RPMI7951 (cell line): Measurements from ENCODE around the gene PXYLP1. TPM values are rescaled to one million over a fixed set of nuclear protein-coding genes. Genes with fewer than 3 reads are reported as not detected.
A peak's percentile ranks its signal among the peaks of the same experiment; 100 is the strongest.

ENCODE experiments used
- DNase-seq: peaks from one replicate; pipeline ENCODE4 v3.0.0-alpha.2; 2012; ENCODE audit warnings: low read depth
- total RNA-seq: library from RNA; depleted of rRNA; stranded (reverse); fragments of >200 nt; shearing (Covaris generic); gene quantifications from 2 replicates; pipeline ENCODE4 v1.2.3, GENCODE V29; 2014

The PXYLP1 gene
- total RNA-seq, 1 experiment from 2014 or later: 18.7 TPM

DNA sequence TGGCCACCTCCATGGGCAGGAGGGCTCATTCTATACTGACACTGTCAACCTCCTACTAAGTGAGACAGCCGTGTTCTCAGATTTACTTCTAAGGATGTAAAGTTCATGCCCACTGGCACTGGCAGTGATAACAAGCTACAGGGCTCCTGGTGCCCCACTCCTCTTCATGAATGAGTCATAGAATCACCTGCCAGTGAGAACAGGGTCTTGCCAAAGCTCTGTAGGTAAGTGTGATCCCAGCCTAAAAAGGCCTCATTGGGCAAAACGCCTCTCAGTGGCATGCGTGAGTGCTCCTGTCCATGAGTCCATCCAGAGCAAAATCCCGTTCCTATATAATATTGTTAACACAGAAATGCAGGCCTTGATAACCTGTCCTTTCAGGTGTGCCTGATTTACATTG, 17.4 kb downstream of the PXYLP1 start:
- DNase-seq: no peak

DNA sequence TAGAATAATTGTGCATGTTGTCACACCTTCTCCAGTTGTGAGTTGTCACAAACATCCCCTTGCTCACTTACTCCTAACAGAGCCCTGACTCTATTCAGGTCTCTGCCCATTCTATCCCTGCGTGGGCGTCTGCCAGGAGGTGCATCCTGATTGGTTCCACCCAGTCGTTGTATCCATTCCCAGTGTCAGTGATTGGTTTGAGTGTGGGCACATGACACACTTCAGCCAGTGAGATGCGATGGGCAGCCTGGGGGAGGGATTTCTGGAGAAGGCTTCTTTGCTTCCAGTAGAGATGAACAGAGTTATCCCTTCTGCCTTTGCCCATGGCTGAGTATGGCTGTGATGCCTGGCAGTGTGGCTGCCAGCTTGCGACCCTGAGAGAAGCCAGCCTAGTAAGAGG, 18.7 kb downstream of the PXYLP1 start:
- no peak for DNase-seq

GRCh38 chr3:141250828-141251227, 19.2 kb downstream of the PXYLP1 start:
- no peak for DNase-seq

GRCh38 chr3:141253326-141253725, 21.7 kb downstream of the PXYLP1 start:
- no peak for DNase-seq

- no peak for DNase-seq
Observed at GRCh38 chr3:141253811-141254210, 22.2 kb downstream of the PXYLP1 start.

DNA sequence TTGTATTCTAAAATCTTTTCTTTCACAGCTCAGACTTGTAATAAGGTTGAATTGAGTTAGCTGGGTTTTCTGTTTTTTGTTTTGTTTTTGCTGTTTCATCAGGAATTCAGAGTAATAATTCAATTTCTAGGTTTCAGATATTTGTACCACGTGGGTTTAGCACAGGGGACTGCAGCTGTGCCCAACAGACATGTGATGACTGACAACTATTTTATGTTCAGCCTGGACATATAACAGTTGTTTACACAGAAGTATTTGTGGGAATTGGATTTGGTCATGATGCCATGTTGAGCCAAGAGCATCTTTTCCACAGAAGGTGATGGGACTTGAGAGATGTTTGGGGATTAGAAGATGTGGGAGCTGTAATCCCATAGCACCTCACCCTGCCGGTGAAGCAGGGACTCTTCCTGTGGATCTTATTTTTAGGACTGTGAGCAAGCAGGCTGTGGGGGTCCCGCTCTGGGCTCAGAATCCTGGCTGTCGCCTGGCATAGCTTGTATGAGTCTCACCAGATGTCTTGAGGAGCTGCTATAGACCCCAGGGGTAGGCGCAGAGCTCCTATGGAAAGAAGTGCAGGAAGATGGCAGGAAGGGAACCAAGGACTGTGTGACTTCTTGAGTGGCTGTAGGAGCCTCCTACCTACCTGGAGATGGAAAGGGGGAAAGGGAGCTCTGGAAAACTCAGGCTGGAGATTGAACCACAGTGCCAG, 23.7 kb downstream of the PXYLP1 start:
- no peak for DNase-seq

GRCh38 chr3:141255846-141256261, 24.2 kb downstream of the PXYLP1 start:
- peak; percentile 75 for DNase-seq

DNA sequence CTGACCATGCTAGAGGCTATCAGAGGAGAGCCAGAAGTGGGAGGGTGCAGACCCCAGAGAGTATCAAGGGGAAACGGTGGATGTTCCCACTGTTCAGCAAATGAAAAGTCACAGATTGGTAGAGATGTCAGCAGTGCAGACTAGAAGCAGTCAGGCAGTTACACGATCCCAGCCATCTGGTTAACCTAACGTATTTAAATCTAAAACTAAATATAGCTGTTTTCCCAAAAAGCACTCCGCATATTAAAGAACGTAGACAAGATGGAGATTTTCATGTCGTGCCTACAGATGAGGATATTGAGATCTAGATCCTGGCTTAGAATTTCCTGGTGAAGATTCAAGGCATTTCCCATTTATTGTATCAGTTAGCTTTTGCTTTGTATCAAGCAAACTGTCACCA, 25.2 kb downstream of the PXYLP1 start:
- DNase-seq: no peak

DNA sequence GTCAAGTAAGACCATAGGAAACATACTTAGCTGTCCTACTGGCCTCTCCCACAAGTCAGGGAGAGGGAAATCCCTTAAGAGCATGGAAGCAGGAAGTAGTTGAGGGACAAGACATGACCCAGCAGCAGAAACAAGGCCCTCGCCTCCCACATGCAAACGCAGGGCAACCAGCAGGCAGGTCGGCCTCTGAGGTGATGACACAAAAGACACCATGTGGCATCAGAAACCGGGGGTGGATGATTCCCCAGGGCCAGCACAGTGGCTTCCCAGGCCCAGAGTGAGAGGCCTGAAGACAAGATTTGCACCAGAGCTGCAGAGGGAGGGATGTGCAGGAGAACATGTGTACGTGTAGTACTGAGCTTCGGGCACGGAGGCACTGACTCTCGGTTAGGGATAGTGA, 26.3 kb downstream of the PXYLP1 start:
- no peak for DNase-seq

GRCh38 chr3:141258973-141259372, 27.3 kb downstream of the PXYLP1 start:
- no peak for DNase-seq

GRCh38 chr3:141259821-141260629, 28.4 kb downstream of the PXYLP1 start:
- no peak for DNase-seq

GRCh38 chr3:141260630-141260927, 29.0 kb downstream of the PXYLP1 start:
- DNase-seq: no peak

DNA sequence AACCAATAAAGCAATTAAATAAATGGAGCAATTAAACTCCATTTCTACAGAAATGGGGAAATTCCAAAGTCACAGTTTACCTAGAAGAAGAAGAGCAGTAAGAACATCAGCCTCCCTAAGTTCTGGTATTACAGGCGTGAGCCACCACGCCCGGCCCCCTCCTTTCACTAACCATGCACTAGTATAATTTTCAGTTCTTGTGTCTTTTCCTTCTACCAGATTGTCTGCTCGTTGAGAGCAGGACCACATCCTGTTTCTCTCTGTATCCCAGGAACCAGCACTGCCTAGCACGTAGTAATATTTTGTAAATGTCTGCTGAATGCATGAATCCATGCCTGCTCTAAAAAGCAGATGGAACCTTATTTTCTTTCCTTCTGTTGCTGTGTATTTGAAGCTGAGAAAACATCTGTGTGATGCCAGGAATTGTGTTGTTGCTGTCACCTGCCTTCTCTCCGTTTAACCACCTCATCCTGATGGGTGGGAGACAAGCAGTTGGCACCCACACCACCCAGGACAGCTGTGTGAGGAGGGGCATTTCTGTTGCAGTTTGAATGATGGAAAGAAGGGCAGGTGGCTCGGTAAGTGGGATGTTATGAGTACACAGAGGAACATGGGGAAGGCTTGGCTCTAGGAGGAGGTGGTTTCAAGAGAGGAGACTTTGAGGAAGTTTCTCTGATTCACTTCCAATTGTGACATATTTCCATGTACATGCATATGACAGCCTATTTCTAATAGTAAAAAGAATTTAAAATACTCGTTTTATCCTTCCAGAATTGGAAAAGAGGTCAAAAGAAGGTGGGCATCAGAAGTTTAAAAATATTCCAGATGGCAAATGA, 30.1 kb downstream of the PXYLP1 start:
- no peak for DNase-seq

- peak; percentile 63 for DNase-seq
Observed at GRCh38 chr3:141262308-141262705, 30.7 kb downstream of the PXYLP1 start.

DNA sequence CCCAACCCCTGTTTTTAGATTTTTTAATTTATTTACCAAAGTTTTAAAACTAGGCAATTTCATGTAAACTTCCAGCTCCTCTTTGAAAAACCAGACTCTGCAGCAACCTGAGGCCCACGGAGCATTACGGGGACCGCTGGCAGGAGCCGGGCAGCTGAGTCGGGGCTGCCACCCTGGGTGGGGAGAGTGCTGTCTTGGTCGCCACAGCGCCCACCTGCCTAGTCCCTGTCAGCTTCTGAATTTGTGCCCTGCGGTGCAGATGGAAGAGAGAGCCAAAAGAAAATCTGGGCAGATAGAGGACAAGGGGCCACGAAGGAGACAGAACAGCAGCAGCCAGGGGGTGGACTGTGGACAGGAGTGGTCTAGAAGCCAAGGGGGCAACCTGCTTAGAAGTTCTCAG, 34.6 kb downstream of the PXYLP1 start:
- no peak for DNase-seq

DNA sequence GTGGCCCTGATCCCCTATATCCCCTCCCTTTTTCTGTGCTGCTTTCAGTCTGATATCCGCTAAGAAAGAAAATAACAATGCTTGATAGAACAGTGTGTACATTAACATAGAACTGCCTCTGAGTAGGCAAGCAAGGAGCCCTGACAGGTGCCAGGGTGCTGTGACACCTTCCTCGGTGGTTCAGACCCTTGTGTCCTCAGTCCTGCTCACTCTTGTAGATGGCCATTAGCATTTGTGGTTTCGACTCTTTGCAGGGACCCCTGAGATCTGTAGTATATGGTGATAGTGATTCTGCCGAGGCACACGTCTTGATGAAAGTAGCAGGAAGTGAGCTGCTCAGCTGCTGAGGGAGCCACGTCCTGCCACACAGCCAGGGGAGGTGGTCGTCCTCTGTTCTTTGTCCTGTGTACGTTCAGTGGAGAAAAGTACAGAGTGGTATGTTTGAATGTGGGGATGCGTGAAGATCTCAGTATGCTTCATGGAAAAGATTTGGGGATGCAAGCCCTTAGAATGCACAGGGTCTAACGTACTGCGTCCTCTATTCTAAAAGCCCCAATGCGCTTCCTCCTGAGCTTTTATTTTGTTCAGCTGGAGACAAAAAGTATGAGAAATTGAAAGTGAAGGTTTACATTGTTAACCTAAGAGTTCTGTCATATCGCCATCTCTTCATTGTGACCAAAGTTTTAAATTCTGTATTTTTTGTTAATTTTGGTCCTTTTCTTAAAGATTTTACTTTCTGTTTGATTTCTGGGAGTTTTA, 35.4 kb downstream of the PXYLP1 start:
- no peak for DNase-seq

DNA sequence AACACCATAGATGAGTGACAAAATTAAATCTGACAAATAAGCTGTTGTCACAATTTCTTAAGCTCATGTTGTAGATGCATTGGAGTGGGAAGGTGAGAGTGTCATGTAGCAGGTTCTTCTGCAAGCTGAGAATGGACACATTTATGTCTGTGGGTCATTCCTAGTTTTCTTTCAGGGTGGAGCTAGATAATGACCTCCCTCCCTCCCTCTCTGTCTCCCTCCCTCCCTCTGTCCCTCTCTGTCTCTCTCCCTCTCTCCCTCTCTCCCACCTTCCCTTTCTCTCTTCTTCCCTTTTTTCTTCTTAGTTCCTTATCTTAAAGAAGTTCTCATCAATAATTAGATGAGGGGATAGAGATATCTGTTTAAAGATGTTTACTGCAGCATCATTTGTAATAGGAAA, 36.0 kb downstream of the PXYLP1 start:
- no peak for DNase-seq

DNA sequence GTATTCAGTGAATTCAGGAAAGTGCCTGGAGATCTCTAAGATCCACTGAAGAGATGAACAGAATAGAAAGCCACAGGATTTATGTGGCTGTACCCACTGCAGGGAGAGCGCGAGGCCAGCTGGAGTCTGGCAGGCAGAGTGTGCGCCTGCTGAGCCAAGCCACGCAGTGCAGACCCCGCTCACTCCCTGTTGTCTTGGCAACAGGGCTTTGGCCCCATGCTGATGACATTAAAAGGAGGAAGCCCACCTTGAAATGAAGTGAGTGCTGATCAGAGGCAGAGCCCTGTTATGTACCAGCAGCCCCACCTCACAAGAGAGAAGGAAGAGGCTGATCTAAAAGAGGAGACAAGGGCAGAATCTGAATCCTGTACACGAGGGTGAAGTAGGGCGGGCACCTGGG, 36.7 kb downstream of the PXYLP1 start:
- no peak for DNase-seq

- no peak for DNase-seq
Observed at GRCh38 chr3:141268791-141269190, 37.2 kb downstream of the PXYLP1 start.

- DNase-seq: no peak
Observed at GRCh38 chr3:141269961-141270360, 38.3 kb downstream of the PXYLP1 start.

DNA sequence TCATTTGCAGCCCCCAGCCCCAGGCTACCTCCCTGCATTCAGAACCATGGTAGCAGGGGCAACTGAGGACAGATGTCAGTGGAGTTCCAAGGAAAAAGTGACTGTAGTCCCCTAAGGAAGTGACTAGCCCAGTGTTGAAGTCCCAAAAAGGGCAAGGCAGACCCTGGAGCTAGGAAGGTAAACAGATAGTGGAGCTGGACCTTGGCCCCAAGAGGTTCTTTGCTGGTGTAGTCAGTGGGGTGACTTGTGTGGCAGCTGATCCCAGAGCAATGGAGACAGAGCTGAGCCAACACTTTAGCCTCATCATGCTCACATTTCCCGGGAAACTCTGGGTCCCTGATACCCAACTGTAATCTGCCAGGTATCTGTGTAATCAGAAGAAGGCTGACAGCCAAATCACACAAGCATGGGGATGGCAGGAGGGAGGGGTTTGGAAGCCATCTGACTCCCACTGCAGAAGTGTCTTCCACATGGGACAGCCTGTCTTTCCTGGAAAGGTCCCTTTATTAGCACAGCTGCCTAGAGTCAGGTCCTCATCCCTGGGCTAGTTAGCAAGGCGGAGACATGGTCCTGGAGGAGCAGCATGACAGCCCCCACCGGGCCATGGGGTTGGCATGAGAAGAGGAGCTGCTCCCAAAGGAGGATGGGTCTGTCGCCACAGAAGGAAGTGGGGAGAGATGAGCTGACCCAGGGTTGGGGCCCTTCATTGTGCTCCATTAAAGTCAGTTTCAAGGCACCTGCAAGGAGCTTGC, 39.8 kb downstream of the PXYLP1 start:
- no peak for DNase-seq
